NB4 (cell line): ENCODE results near the gene CNOT9.

Experiments used
- MYC ChIP-seq: IDR thresholded peaks from 2 replicates; pipeline ENCODE4 v1.6.1; 2011; ENCODE audit warnings: low read depth, low read length
- POLR2A ChIP-seq: IDR thresholded peaks from 2 replicates; pipeline ENCODE4 v1.6.1; 2011; ENCODE audit warnings: mild to moderate bottlenecking; ENCODE audit not compliant: insufficient read length; ENCODE audit errors: extremely low read depth
- TF ChIP-seq, protein P1 (sequence below): IDR thresholded peaks from 2 replicates; pipeline ENCODE4 v1.6.1; 2011; ENCODE audit warnings: low read depth, low read length
- TF ChIP-seq, protein P2 (sequence below): IDR thresholded peaks from one replicate; pipeline ENCODE4 v1.5.1; 2012; ENCODE audit warnings: low read depth, low read length

DNA sequence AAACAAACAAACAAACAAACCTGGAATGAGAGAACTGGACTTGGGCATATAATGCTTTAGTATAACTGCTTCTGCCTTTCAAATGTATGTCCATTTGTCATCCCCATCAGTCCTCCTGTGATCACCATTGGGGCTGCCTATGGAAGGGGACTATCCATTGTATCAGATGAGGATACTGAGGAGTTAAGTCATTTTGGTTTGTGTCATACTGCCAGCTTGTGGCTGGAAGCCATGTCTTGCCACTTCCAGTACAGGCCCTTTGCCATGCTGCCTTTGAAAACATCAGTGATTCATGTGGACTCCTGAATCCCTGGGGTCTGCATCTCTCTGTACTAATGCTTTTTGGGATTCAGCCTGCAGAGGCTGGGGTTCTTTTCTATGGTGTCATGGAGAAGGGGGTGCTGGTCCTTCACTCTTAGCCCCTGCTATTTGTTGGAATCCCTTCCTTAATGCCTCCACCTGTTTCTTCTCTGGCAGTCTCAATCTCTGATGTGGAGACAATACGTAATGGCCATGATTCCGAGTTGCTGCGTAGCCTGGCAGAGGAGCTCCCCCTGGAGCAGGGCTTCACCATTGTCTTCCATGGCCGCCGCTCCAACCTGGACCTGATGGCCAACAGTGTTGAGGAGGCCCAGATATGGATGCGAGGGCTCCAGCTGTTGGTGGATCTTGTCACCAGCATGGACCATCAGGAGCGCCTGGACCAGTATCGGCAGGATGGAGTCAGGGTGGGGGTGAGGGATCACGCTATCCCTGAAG is 49.6 kb downstream of the CNOT9 start:
- TF ChIP-seq, protein P1, sequence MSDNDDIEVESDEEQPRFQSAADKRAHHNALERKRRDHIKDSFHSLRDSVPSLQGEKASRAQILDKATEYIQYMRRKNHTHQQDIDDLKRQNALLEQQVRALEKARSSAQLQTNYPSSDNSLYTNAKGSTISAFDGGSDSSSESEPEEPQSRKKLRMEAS = no peak
- TF ChIP-seq, protein P2, sequence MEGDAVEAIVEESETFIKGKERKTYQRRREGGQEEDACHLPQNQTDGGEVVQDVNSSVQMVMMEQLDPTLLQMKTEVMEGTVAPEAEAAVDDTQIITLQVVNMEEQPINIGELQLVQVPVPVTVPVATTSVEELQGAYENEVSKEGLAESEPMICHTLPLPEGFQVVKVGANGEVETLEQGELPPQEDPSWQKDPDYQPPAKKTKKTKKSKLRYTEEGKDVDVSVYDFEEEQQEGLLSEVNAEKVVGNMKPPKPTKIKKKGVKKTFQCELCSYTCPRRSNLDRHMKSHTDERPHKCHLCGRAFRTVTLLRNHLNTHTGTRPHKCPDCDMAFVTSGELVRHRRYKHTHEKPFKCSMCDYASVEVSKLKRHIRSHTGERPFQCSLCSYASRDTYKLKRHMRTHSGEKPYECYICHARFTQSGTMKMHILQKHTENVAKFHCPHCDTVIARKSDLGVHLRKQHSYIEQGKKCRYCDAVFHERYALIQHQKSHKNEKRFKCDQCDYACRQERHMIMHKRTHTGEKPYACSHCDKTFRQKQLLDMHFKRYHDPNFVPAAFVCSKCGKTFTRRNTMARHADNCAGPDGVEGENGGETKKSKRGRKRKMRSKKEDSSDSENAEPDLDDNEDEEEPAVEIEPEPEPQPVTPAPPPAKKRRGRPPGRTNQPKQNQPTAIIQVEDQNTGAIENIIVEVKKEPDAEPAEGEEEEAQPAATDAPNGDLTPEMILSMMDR = no peak
- TF ChIP-seq MYC = no peak
- TF ChIP-seq POLR2A = no peak
